Suprapubic skin (tissue), 3 donors: ENCODE measurements around the gene PGBD4.

Source experiments
- POLR2AphosphoS5 ChIP-seq, 3 donors: sonication (generic); formaldehyde crosslinking; IDR thresholded peaks; one replicate each; pipeline ENCODE4 v1.6.1; 2017; ENCODE audit warnings: antibody characterized with exemption in 3 of 3
- TF ChIP-seq, protein P1 (sequence below), 2 donors: fragments of 200-600 bp in 1 of 2; fragments of 450-650 bp in 1 of 2; sonication (generic) in 1 of 2; IDR thresholded peaks; one replicate each; pipeline ENCODE4 v1.5.1; 2016 to 2019; ENCODE audit warnings: antibody characterized with exemption in 2 of 2, mild to moderate bottlenecking in 1 of 2, moderate library complexity in 1 of 2

DNA sequence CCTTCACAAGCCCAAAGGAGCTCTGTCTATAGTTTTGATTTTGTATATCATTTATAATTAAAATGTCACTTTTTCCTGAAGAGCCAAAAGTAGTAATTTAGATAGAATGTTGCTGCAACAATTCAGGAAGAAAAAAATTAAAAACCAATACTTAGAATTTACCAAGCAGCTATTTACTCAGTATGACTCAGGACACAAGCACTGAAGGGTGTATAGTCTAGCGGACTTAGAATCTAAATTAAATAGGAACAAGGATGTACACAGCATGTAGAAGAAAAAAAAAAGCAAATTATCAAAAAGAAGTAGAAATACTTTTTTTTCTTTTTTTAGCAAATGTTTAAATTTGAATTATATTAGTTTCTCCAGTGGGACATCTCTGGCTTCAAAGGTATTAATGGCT lies 31.6 kb downstream of the PGBD4 start:
- no peak for TF ChIP-seq POLR2AphosphoS5 (IDR thresholded peaks at IDR 0.05)
- TF ChIP-seq, protein P1, sequence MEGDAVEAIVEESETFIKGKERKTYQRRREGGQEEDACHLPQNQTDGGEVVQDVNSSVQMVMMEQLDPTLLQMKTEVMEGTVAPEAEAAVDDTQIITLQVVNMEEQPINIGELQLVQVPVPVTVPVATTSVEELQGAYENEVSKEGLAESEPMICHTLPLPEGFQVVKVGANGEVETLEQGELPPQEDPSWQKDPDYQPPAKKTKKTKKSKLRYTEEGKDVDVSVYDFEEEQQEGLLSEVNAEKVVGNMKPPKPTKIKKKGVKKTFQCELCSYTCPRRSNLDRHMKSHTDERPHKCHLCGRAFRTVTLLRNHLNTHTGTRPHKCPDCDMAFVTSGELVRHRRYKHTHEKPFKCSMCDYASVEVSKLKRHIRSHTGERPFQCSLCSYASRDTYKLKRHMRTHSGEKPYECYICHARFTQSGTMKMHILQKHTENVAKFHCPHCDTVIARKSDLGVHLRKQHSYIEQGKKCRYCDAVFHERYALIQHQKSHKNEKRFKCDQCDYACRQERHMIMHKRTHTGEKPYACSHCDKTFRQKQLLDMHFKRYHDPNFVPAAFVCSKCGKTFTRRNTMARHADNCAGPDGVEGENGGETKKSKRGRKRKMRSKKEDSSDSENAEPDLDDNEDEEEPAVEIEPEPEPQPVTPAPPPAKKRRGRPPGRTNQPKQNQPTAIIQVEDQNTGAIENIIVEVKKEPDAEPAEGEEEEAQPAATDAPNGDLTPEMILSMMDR (IDR thresholded peaks at IDR 0.05) = no peak
